Thoracic aorta (tissue), 2 donors: ENCODE data around the gene TULP4. TPM values are rescaled to one million over a fixed set of nuclear protein-coding genes. Genes with fewer than 3 reads are reported as not detected.
"Not testable (repeated sequence)": the region's sequence is repeated elsewhere in the genome, so short reads cannot be mapped to it uniquely, and the experiment has no call there.

Experiments
- ATAC-seq: fragments of 150-250 bp; one replicate; pipeline ENCODE4 v1.8.0; 2017; ENCODE audit warnings: low read depth; ENCODE audit not compliant: insufficient number of reproducible peaks, low FRiP score
- DNase-seq: peaks from one replicate; pipeline ENCODE4 v3.0.0-alpha.2; 2020; ENCODE audit warnings: low spot score
- H3K27ac ChIP-seq, 2 donors: fragments of 200-600 bp; sonication (generic); 1 replicate in 1 of 2; 2 replicates in 1 of 2; pipeline ENCODE4 v1.5.1; 2016; ENCODE audit warnings: mild to moderate bottlenecking in 2 of 2, moderate library complexity in 2 of 2
- H3K27me3 ChIP-seq: fragments of 200-600 bp; sonication (generic); replicated peaks from 2 replicates; pipeline ENCODE4 v1.6.0; 2016; ENCODE audit warnings: mild to moderate bottlenecking; ENCODE audit not compliant: insufficient read depth
- H3K36me3 ChIP-seq: fragments of 200-600 bp; sonication (generic); one replicate; pipeline ENCODE4 v1.5.1; 2016
- H3K4me1 ChIP-seq, 2 donors: fragments of 200-600 bp; sonication (generic); 1 replicate in 1 of 2; 2 replicates in 1 of 2; pipeline versions ENCODE4 v1.5.1 to v1.6.0; 2016; ENCODE audit warnings: low read depth in 2 of 2, mild to moderate bottlenecking in 1 of 2; ENCODE audit not compliant: control insufficient read depth in 1 of 2
- H3K4me3 ChIP-seq: fragments of 200-600 bp; sonication (generic); 2 replicates; pipeline ENCODE4 v1.5.1; 2016; ENCODE audit warnings: mild to moderate bottlenecking
- H3K9me3 ChIP-seq: fragments of 200-600 bp; sonication (generic); 2 replicates; pipeline ENCODE4 v1.5.1; 2016
- total RNA-seq, 2 donors: library from RNA; depleted of rRNA; stranded (reverse); fragments of >200 nt; gene quantifications; one replicate each; pipeline versions ENCODE4 v1.1.0 to v1.2.3, GENCODE V29; 2016
- TF ChIP-seq, protein P1 (sequence below): fragments of 200-600 bp; sonication (generic); IDR thresholded peaks from one replicate; pipeline ENCODE4 v1.5.1; 2019; ENCODE audit warnings: antibody characterized with exemption

The TULP4 gene
- total RNA-seq, 2 donors from 2014 or later: 75.5 to 189 TPM

GRCh38 chr6:158388727-158389126, 76.5 kb downstream of the TULP4 start:
- no peaks in the 10 kb centered on the region for H3K9me3 ChIP-seq
- TF ChIP-seq, protein P1, sequence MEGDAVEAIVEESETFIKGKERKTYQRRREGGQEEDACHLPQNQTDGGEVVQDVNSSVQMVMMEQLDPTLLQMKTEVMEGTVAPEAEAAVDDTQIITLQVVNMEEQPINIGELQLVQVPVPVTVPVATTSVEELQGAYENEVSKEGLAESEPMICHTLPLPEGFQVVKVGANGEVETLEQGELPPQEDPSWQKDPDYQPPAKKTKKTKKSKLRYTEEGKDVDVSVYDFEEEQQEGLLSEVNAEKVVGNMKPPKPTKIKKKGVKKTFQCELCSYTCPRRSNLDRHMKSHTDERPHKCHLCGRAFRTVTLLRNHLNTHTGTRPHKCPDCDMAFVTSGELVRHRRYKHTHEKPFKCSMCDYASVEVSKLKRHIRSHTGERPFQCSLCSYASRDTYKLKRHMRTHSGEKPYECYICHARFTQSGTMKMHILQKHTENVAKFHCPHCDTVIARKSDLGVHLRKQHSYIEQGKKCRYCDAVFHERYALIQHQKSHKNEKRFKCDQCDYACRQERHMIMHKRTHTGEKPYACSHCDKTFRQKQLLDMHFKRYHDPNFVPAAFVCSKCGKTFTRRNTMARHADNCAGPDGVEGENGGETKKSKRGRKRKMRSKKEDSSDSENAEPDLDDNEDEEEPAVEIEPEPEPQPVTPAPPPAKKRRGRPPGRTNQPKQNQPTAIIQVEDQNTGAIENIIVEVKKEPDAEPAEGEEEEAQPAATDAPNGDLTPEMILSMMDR: no peak
- H3K27ac ChIP-seq: no peak overlapping the region
- H3K36me3 ChIP-seq: no peaks in the 10 kb centered on the region
- no peaks in the 10 kb centered on the region for H3K4me1 ChIP-seq
- no peak overlapping the region for H3K4me3 ChIP-seq
- H3K27me3 ChIP-seq: no peaks in the 10 kb centered on the region
- DNase-seq (no peak), ATAC-seq (no peak)

DNA sequence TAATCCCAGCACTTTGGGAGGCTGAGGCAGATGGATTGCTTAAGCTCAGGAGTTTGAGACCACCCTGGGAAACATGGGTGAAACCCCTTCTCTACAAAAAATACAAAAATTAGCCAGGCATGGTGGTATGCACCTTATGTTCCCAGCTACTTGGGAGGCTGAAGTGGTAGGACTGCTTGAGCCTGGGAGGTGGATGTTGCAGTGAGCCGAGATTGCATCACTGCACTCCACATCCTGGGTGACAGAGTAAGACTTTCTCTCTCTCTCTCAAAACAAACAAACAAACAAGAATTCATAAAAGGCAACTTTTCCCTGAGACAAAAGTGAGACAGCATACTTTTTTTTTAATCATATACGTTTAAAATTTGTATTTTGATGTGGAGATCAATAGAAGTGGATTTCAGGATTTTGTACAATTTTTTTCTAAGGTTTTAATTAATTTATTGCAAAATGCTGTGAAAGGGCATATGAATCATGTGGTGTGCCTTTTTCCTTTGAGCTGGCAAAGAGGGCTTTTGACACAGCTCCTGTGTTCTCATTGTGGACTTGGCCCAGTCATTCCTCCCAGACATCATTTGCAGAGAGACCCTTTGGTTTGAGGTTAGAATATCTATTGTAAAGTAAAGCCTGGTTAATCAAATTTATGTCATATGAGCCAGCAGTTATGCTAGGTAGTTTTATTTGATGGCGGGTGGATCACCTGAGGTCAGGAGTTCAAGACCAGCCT, 77.1 kb downstream of the TULP4 start:
- Histone ChIP-seq H3K4me3 (no peak overlapping the region), H3K27me3 (no peaks in the 10 kb centered on the region), H3K4me1 (no peaks in the 10 kb centered on the region), H3K27ac (no peak overlapping the region), H3K9me3 (no peaks in the 10 kb centered on the region), H3K36me3 (no peaks in the 10 kb centered on the region)
- ATAC-seq (no peak), DNase-seq (no peak)
- TF ChIP-seq, protein P1: no peak

- TF ChIP-seq, protein P1: no peak
- no peak for ATAC-seq
Measured at GRCh38 chr6:158391276-158391675, 79.0 kb downstream of the TULP4 start.

GRCh38 chr6:158391977-158392376, 79.7 kb downstream of the TULP4 start:
- not testable (repeated sequence) for H3K4me3 ChIP-seq, H3K36me3 ChIP-seq, DNase-seq, H3K9me3 ChIP-seq, H3K4me1 ChIP-seq, ATAC-seq, H3K27ac ChIP-seq, H3K27me3 ChIP-seq

More at GRCh38 chr6:158391276-158391675, 79.0 kb downstream of the TULP4 start:
- DNase-seq: no peak
- no peak overlapping the region for H3K4me3 ChIP-seq
- H3K9me3 ChIP-seq: no peaks in the 10 kb centered on the region
- H3K36me3 ChIP-seq: no peaks in the 10 kb centered on the region
- no peaks in the 10 kb centered on the region for H3K27me3 ChIP-seq
- H3K4me1 ChIP-seq: no peaks in the 10 kb centered on the region
- no peak overlapping the region for H3K27ac ChIP-seq

GRCh38 chr6:158396136-158396535, 83.9 kb downstream of the TULP4 start:
- H3K4me3 ChIP-seq: no peak overlapping the region
- no peak for ATAC-seq
- no peaks in the 10 kb centered on the region for H3K9me3 ChIP-seq
- H3K27ac ChIP-seq: no peak overlapping the region
- H3K4me1 ChIP-seq: peaks cover 0 to 6% of the 10 kb centered on the region in 2 donors
- TF ChIP-seq, protein P1: no peak
- DNase-seq: no peak
- H3K27me3 ChIP-seq: no peaks in the 10 kb centered on the region
- no peaks in the 10 kb centered on the region for H3K36me3 ChIP-seq

GRCh38 chr6:158397578-158397977, 85.3 kb downstream of the TULP4 start:
- Histone ChIP-seq H3K4me1 (peaks cover 9 to 11% of the 10 kb centered on the region in 2 donors), H3K9me3 (no peaks in the 10 kb centered on the region), H3K27me3 (no peaks in the 10 kb centered on the region), H3K4me3 (no peak overlapping the region), H3K27ac (no peak overlapping the region), H3K36me3 (no peaks in the 10 kb centered on the region)
- no peak for DNase-seq
- ATAC-seq: no peak
- TF ChIP-seq, protein P1: no peak
